Activated CD4-positive, alpha-beta T cell treated with anti-CD3 and anti-CD28 coated beads, Interleukin-2, amount 10 ng/mL, durations not matched to agents 24 days and 14 days (primary cell): Measurements from ENCODE around the gene SLC1A2. TPM values are rescaled to one million over a fixed set of nuclear protein-coding genes. Genes with fewer than 3 reads are reported as not detected.

ENCODE experiments used
- DNase-seq: peaks from one replicate; pipeline ENCODE4 v3.0.0; 2022
- H3K27ac Mint-ChIP-seq: one replicate; pipeline ENCODE4 v1.8.0; 2022; ENCODE audit warnings: mild to moderate bottlenecking, mixed read lengths
- H3K27me3 Mint-ChIP-seq: one replicate; pipeline ENCODE4 v1.8.0; 2022; ENCODE audit warnings: mixed read lengths
- H3K36me3 Mint-ChIP-seq: one replicate; pipeline ENCODE4 v1.8.0; 2022; ENCODE audit warnings: low read depth, mild to moderate bottlenecking, mixed read lengths
- H3K4me1 Mint-ChIP-seq: one replicate; pipeline ENCODE4 v1.8.0; 2021; ENCODE audit warnings: mixed read lengths
- H3K4me3 Mint-ChIP-seq: one replicate; pipeline ENCODE4 v1.8.0; 2022; ENCODE audit warnings: mild to moderate bottlenecking, moderate library complexity, mixed read lengths
- H3K9me3 Mint-ChIP-seq: one replicate; pipeline ENCODE4 v1.8.0; 2021; ENCODE audit warnings: mixed read lengths
- intact Hi-C: fragments of 100-400 bp; cut with micrococcal nuclease; formaldehyde crosslinking; loops from one replicate; pipeline ENCODE4 v1.15.1; 2023
- total RNA-seq: library from RNA; stranded (reverse); gene quantifications from 2 replicates; pipeline ENCODE4 v1.2.3, GENCODE V29; 2022

Gene SLC1A2
- total RNA-seq, 1 donor from 2014 or later = not detected

- intact Hi-C loops = no loop called here
- H3K36me3 Mint-ChIP-seq = peaks cover 1% of the 10 kb centered on the region
- no peaks in the 10 kb centered on the region for H3K4me1 Mint-ChIP-seq
- no peaks in the 10 kb centered on the region for H3K9me3 Mint-ChIP-seq
- DNase-seq = no peak
- no peak overlapping the region for H3K4me3 Mint-ChIP-seq
- no peak overlapping the region for H3K27ac Mint-ChIP-seq
- peaks cover 74% of the 10 kb centered on the region for H3K27me3 Mint-ChIP-seq
Measured at GRCh38 chr11:35424157-35424940, 5.0 kb upstream of the SLC1A2 start.

GRCh38 chr11:35420371-35420770, 1.0 kb upstream of the SLC1A2 start:
- H3K27me3 Mint-ChIP-seq = peaks cover 81% of the 10 kb centered on the region
- H3K27ac Mint-ChIP-seq = no peak overlapping the region
- peaks cover 4% of the 10 kb centered on the region for H3K4me1 Mint-ChIP-seq
- no peak for DNase-seq
- H3K36me3 Mint-ChIP-seq = peaks cover 1% of the 10 kb centered on the region
- peak overlapping the region; percentile 28 for H3K4me3 Mint-ChIP-seq
- H3K9me3 Mint-ChIP-seq = no peaks in the 10 kb centered on the region
- intact Hi-C loops = no loop called here

- Mint-ChIP-seq H3K9me3 (no peaks in the 10 kb centered on the region), H3K4me3 (peak overlapping the region; percentile 40)
- DNase-seq = no peak
Measured at GRCh38 chr11:35419830-35420333, 524 bp upstream of the SLC1A2 start.

GRCh38 chr11:35418282-35419183, 825 bp downstream of the SLC1A2 start:
- no peaks in the 10 kb centered on the region for H3K9me3 Mint-ChIP-seq
- H3K36me3 Mint-ChIP-seq = peaks cover 1% of the 10 kb centered on the region
- H3K27ac Mint-ChIP-seq = no peak overlapping the region
- H3K4me1 Mint-ChIP-seq = peaks cover 4% of the 10 kb centered on the region
- peak overlapping the region; percentile 69 for H3K4me3 Mint-ChIP-seq
- H3K27me3 Mint-ChIP-seq = peaks cover 86% of the 10 kb centered on the region
- DNase-seq = peak; percentile 64
- intact Hi-C loops = no loop called here

More at GRCh38 chr11:35419830-35420333, 524 bp upstream of the SLC1A2 start:
- Mint-ChIP-seq H3K27me3 (peaks cover 82% of the 10 kb centered on the region), H3K27ac (no peak overlapping the region), H3K4me1 (peaks cover 4% of the 10 kb centered on the region), H3K36me3 (peaks cover 1% of the 10 kb centered on the region)
- intact Hi-C loops = no loop called here

- no peak overlapping the region for H3K27ac Mint-ChIP-seq
- DNase-seq = no peak
- no peaks in the 10 kb centered on the region for H3K9me3 Mint-ChIP-seq
- H3K4me1 Mint-ChIP-seq = peaks cover 4% of the 10 kb centered on the region
- peaks cover 71% of the 10 kb centered on the region for H3K27me3 Mint-ChIP-seq
- H3K4me3 Mint-ChIP-seq = no peak overlapping the region
- no peaks in the 10 kb centered on the region for H3K36me3 Mint-ChIP-seq
- intact Hi-C loops = no loop called here
Measured at GRCh38 chr11:35415487-35415886, 3.9 kb downstream of the SLC1A2 start.

- Mint-ChIP-seq H3K36me3 (no peaks in the 10 kb centered on the region), H3K27me3 (peaks cover 70% of the 10 kb centered on the region), H3K4me1 (peaks cover 4% of the 10 kb centered on the region), H3K4me3 (no peak overlapping the region), H3K27ac (no peak overlapping the region), H3K9me3 (no peaks in the 10 kb centered on the region)
- intact Hi-C loops = no loop called here
- DNase-seq = no peak
Measured at GRCh38 chr11:35414776-35415175, 4.6 kb downstream of the SLC1A2 start.

GRCh38 chr11:35414311-35414710, 5.0 kb downstream of the SLC1A2 start:
- intact Hi-C loops = no loop called here
- no peaks in the 10 kb centered on the region for H3K9me3 Mint-ChIP-seq
- DNase-seq = no peak
- no peak overlapping the region for H3K27ac Mint-ChIP-seq
- H3K36me3 Mint-ChIP-seq = no peaks in the 10 kb centered on the region
- H3K27me3 Mint-ChIP-seq = peaks cover 67% of the 10 kb centered on the region
- H3K4me1 Mint-ChIP-seq = peaks cover 4% of the 10 kb centered on the region
- no peak overlapping the region for H3K4me3 Mint-ChIP-seq

- Mint-ChIP-seq H3K36me3 (no peaks in the 10 kb centered on the region), H3K4me1 (peaks cover 4% of the 10 kb centered on the region), H3K9me3 (no peaks in the 10 kb centered on the region), H3K27ac (no peak overlapping the region), H3K4me3 (no peak overlapping the region), H3K27me3 (peaks cover 69% of the 10 kb centered on the region)
- DNase-seq = no peak
- intact Hi-C loops = no loop called here
Measured at GRCh38 chr11:35413598-35413997, 5.8 kb downstream of the SLC1A2 start.

- no peaks in the 10 kb centered on the region for H3K36me3 Mint-ChIP-seq
- H3K4me1 Mint-ChIP-seq = no peaks in the 10 kb centered on the region
- H3K4me3 Mint-ChIP-seq = no peak overlapping the region
- H3K27ac Mint-ChIP-seq = no peak overlapping the region
- no peak for DNase-seq
- intact Hi-C loops = no loop called here
- no peaks in the 10 kb centered on the region for H3K9me3 Mint-ChIP-seq
- H3K27me3 Mint-ChIP-seq = peaks cover 56% of the 10 kb centered on the region
Measured at GRCh38 chr11:35412285-35412684, 7.1 kb downstream of the SLC1A2 start.

- intact Hi-C loops = no loop called here
- Mint-ChIP-seq H3K4me1 (peaks cover 1% of the 10 kb centered on the region), H3K27me3 (peaks cover 19% of the 10 kb centered on the region), H3K9me3 (no peaks in the 10 kb centered on the region), H3K4me3 (no peak overlapping the region), H3K27ac (no peak overlapping the region), H3K36me3 (no peaks in the 10 kb centered on the region)
- DNase-seq = no peak
Measured at GRCh38 chr11:35407041-35407440, 12.3 kb downstream of the SLC1A2 start.

- Mint-ChIP-seq H3K27me3 (peaks cover 14% of the 10 kb centered on the region), H3K4me3 (no peak overlapping the region), H3K9me3 (no peaks in the 10 kb centered on the region), H3K4me1 (peaks cover 1% of the 10 kb centered on the region), H3K36me3 (no peaks in the 10 kb centered on the region), H3K27ac (no peak overlapping the region)
- DNase-seq = peak; percentile 63
- intact Hi-C loops = no loop called here
Measured at GRCh38 chr11:35404388-35404775, 15.0 kb downstream of the SLC1A2 start.

- Mint-ChIP-seq H3K36me3 (no peaks in the 10 kb centered on the region), H3K27ac (no peak overlapping the region), H3K4me3 (no peak overlapping the region), H3K4me1 (peaks cover 1% of the 10 kb centered on the region), H3K9me3 (no peaks in the 10 kb centered on the region), H3K27me3 (peaks cover 19% of the 10 kb centered on the region)
- intact Hi-C loops = no loop called here
- DNase-seq = no peak
Measured at GRCh38 chr11:35403765-35404387, 15.5 kb downstream of the SLC1A2 start.

GRCh38 chr11:35402751-35403660, 16.4 kb downstream of the SLC1A2 start:
- H3K4me3 Mint-ChIP-seq = no peak overlapping the region
- peaks cover 19% of the 10 kb centered on the region for H3K27me3 Mint-ChIP-seq
- no peak for DNase-seq
- H3K36me3 Mint-ChIP-seq = no peaks in the 10 kb centered on the region
- no peaks in the 10 kb centered on the region for H3K9me3 Mint-ChIP-seq
- H3K27ac Mint-ChIP-seq = no peak overlapping the region
- intact Hi-C loops = no loop called here
- H3K4me1 Mint-ChIP-seq = peaks cover 1% of the 10 kb centered on the region
